HL-60 (cell line): Measurements from ENCODE around the gene DNAH2.

Experiments used
- DNase-seq, 2 experiments: peaks; one replicate each; pipeline ENCODE4 v3.0.0-alpha.2; 2010 to 2020; ENCODE audit warnings: low read depth in 1 of 2, low spot score in 1 of 2
- H3K27ac ChIP-seq: fragments of 250-450 bp; sonication (Bioruptor Pico); replicated peaks from 2 replicates; pipeline ENCODE4 v1.5.1; 2020; ENCODE audit warnings: mild to moderate bottlenecking, moderate library complexity
- H3K27me3 ChIP-seq: fragments of 250-450 bp; sonication (Bioruptor Pico); 2 replicates; pipeline ENCODE4 v1.5.1; 2021; ENCODE audit warnings: mild to moderate bottlenecking, moderate library complexity; ENCODE audit not compliant: insufficient read depth, poor library complexity, severe bottlenecking
- H3K4me3 ChIP-seq: replicated peaks from 2 replicates; pipeline ENCODE4 v1.5.1; 2011; ENCODE audit warnings: mild to moderate bottlenecking, control low read depth, low read length; ENCODE audit not compliant: insufficient read depth
- GABPA ChIP-seq: IDR thresholded peaks from 2 replicates; pipeline ENCODE4 v1.6.1; 2012; ENCODE audit warnings: low read depth
- POLR2AphosphoS5 ChIP-seq: IDR thresholded peaks from 2 replicates; pipeline ENCODE4 v1.6.1; 2012; ENCODE audit warnings: low read depth
- SPI1 ChIP-seq: IDR thresholded peaks from 2 replicates; pipeline ENCODE4 v1.6.1; 2012; ENCODE audit warnings: low read depth, mild to moderate bottlenecking, borderline replicate concordance
- TF ChIP-seq, protein P1 (sequence below): IDR thresholded peaks from one replicate; pipeline ENCODE4 v1.5.1; 2011; ENCODE audit warnings: low read length, control low read depth, inconsistent platforms; ENCODE audit not compliant: insufficient read depth
- TF ChIP-seq, protein P2 (sequence below): IDR thresholded peaks from 2 replicates; pipeline ENCODE4 v1.6.1; 2012; ENCODE audit warnings: low read depth; ENCODE audit not compliant: insufficient replicate concordance

Gene DNAH2

DNA sequence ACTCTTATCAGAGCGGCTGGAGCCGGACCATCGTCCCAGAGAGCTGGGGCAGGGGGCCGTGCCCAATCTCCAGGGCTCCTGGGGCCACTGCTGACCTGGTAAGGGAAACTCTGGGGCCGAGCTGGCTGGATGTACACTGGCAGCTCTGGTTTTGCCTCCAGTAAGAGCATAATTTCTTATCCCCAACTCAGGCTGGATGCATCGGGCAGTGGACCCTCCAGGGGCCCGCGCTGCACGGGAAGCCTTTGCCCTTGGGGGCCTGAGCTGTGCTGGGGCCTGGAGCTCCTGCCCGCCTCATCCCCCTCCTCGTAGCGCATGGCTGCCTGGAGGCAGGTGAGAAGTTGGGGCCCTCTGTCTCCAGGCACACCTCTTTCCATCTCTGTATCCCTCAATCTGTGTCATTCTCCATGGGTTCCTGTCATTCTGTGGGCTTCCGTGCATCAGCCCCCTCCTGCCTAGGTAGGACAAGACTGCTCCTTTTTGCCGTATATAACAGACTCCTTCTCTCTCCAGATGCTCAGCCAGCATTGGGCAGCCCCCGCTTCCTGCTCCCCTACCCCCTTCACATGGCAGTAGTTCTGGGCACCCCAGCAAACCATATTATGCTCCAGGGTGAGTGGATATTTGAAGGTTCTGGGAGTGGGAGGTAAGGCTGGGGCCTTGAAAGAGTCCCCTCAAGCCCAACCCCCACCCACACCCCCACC is 128.0 kb downstream of the DNAH2 start:
- H3K4me3 ChIP-seq = peak overlapping the region; percentile 56
- no peak for DNase-seq
- H3K27ac ChIP-seq = no peak overlapping the region

DNA sequence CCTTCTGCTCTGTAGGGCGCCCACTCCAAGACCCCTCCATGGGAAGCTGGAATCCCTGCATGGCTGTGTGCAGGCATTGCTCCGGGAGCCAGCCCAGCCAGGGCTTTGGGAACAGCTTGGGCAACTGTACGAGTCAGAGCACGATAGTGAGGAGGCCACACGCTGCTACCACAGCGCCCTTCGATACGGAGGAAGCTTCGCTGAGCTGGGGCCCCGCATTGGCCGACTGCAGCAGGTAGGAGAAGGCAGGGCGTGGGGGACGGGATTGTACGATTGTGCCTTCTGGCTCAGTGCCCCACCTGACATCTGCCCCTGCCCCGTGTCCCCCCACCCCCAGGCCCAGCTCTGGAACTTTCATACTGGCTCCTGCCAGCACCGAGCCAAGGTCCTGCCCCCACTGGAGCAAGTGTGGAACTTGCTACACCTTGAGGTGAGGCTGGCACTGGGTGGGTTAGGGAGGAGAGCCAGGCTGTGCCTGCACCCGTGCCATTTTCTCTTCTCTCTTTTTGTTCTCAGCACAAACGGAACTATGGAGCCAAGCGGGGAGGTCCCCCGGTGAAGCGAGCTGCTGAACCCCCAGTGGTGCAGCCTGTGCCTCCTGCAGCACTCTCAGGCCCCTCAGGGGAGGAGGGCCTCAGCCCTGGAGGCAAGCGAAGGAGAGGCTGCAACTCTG is 128.7 kb downstream of the DNAH2 start:
- no peaks in the 10 kb centered on the region for H3K27me3 ChIP-seq
- no peak overlapping the region for H3K27ac ChIP-seq
- no peak overlapping the region for H3K4me3 ChIP-seq
- TF ChIP-seq, protein P1, sequence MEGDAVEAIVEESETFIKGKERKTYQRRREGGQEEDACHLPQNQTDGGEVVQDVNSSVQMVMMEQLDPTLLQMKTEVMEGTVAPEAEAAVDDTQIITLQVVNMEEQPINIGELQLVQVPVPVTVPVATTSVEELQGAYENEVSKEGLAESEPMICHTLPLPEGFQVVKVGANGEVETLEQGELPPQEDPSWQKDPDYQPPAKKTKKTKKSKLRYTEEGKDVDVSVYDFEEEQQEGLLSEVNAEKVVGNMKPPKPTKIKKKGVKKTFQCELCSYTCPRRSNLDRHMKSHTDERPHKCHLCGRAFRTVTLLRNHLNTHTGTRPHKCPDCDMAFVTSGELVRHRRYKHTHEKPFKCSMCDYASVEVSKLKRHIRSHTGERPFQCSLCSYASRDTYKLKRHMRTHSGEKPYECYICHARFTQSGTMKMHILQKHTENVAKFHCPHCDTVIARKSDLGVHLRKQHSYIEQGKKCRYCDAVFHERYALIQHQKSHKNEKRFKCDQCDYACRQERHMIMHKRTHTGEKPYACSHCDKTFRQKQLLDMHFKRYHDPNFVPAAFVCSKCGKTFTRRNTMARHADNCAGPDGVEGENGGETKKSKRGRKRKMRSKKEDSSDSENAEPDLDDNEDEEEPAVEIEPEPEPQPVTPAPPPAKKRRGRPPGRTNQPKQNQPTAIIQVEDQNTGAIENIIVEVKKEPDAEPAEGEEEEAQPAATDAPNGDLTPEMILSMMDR = no peak
- TF ChIP-seq, protein P2, sequence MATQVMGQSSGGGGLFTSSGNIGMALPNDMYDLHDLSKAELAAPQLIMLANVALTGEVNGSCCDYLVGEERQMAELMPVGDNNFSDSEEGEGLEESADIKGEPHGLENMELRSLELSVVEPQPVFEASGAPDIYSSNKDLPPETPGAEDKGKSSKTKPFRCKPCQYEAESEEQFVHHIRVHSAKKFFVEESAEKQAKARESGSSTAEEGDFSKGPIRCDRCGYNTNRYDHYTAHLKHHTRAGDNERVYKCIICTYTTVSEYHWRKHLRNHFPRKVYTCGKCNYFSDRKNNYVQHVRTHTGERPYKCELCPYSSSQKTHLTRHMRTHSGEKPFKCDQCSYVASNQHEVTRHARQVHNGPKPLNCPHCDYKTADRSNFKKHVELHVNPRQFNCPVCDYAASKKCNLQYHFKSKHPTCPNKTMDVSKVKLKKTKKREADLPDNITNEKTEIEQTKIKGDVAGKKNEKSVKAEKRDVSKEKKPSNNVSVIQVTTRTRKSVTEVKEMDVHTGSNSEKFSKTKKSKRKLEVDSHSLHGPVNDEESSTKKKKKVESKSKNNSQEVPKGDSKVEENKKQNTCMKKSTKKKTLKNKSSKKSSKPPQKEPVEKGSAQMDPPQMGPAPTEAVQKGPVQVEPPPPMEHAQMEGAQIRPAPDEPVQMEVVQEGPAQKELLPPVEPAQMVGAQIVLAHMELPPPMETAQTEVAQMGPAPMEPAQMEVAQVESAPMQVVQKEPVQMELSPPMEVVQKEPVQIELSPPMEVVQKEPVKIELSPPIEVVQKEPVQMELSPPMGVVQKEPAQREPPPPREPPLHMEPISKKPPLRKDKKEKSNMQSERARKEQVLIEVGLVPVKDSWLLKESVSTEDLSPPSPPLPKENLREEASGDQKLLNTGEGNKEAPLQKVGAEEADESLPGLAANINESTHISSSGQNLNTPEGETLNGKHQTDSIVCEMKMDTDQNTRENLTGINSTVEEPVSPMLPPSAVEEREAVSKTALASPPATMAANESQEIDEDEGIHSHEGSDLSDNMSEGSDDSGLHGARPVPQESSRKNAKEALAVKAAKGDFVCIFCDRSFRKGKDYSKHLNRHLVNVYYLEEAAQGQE = no peak
- TF ChIP-seq GABPA (no peak), POLR2AphosphoS5 (no peak), SPI1 (no peak)
- DNase-seq = no peak

More for the DNA sequence above, 128.0 kb downstream of the DNAH2 start:
- TF ChIP-seq SPI1 (no peak), GABPA (no peak), POLR2AphosphoS5 (no peak)
- TF ChIP-seq, protein P1 = no peak
- TF ChIP-seq, protein P2 = no peak
- no peaks in the 10 kb centered on the region for H3K27me3 ChIP-seq

DNA sequence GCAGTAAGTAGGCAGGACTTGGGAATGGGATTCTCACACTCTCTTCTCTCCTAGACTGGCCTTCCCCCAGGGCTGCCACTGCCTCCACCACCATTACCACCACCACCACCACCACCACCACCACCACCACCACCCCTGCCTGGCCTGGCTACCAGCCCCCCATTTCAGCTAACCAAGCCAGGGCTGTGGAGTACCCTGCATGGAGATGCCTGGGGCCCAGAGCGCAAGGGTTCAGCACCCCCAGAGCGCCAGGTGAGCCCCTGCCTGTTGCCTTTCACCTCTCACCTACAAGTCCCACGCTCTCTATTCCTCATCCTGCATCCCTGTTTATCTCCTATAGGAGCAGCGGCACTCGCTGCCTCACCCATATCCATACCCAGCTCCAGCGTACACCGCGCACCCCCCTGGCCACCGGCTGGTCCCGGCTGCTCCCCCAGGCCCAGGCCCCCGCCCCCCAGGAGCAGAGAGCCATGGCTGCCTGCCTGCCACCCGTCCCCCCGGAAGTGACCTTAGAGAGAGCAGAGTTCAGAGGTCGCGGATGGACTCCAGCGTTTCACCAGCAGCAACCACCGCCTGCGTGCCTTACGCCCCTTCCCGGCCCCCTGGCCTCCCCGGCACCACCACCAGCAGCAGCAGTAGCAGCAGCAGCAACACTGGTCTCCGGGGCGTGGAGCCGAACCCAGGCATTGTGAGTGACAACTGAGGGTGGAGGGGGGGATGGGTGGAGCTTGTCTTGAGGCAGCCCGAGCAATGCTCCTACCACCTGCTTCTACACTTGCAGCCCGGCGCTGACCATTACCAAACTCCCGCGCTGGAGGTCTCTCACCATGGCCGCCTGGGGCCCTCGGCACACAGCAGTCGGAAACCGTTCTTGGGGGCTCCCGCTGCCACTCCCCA is 129.5 kb downstream of the DNAH2 start:
- Histone ChIP-seq H3K27ac (no peak overlapping the region), H3K27me3 (no peaks in the 10 kb centered on the region), H3K4me3 (no peak overlapping the region)
- DNase-seq = no peak
- TF ChIP-seq GABPA (no peak), SPI1 (no peak), POLR2AphosphoS5 (no peak)
- TF ChIP-seq, protein P1 = no peak
- TF ChIP-seq, protein P2 = no peak
